PC-3 (cell line): Measurements from ENCODE around the gene NAIF1. TPM values are rescaled to one million over a fixed set of nuclear protein-coding genes. Genes with fewer than 3 reads are reported as not detected.

ENCODE experiments used
- ATAC-seq: fragments of 200-7000 bp; cut with Tn5 transposase; 2 replicates; pipeline ENCODE4 v1.9.1; 2020; ENCODE audit warnings: mild to moderate bottlenecking, moderate library complexity
- BruUV-seq: library from RNA; stranded (reverse); fragments of 400-500 nt; replicated peaks from 2 replicates; lab custom pipeline; 2021; lab: Mats Ljungman, UMichigan
- CTCF ChIA-PET: fragments of 300-600 bp; sonication (Branson Sonifier 250); formaldehyde crosslinking; loops from one replicate; lab custom pipeline; 2022; ENCODE audit warnings: antibody characterized with exemption; lab: Charles Lee
- POLR2A ChIA-PET: fragments of 300-600 bp; sonication (Branson Sonifier 250); formaldehyde crosslinking; loops from one replicate; lab custom pipeline; 2022; ENCODE audit warnings: antibody characterized with exemption; ENCODE audit not compliant: unreplicated experiment; lab: Charles Lee
- DNase-seq: peaks from one replicate; pipeline ENCODE4 v3.0.0-alpha.2; 2015
- H2AFZ ChIP-seq: fragments of 300-600 bp; sonication (generic); 2 replicates; pipeline ENCODE4 v1.6.0; 2016; ENCODE audit warnings: antibody characterized with exemption, low read length
- H3F3A ChIP-seq: fragments of 300-600 bp; sonication (generic); one replicate; pipeline ENCODE4 v1.6.0; 2017; ENCODE audit warnings: antibody characterized with exemption, low read length, control low read depth, mild to moderate bottlenecking; ENCODE audit not compliant: unreplicated experiment
- H3K27ac ChIP-seq: fragments of 300-600 bp; sonication (generic); 2 replicates; pipeline ENCODE4 v1.5.1; 2016; ENCODE audit warnings: mild to moderate bottlenecking, low read length
- H3K27me3 ChIP-seq: fragments of 300-600 bp; sonication (generic); 2 replicates; pipeline ENCODE4 v1.6.1; 2016; ENCODE audit warnings: low read length, mixed read lengths
- H3K36me3 ChIP-seq: fragments of 300-600 bp; sonication (generic); 2 replicates; pipeline ENCODE4 v1.6.1; 2016; ENCODE audit warnings: low read depth, mixed run types, low read length, mixed read lengths
- H3K4me1 ChIP-seq: fragments of 300-600 bp; sonication (generic); 2 replicates; pipeline ENCODE4 v1.5.1; 2016; ENCODE audit warnings: low read length; ENCODE audit not compliant: insufficient read depth
- H3K4me2 ChIP-seq: fragments of 300-600 bp; sonication (generic); 2 replicates; pipeline ENCODE4 v1.6.0; 2016; ENCODE audit warnings: low read length
- H3K4me3 ChIP-seq: fragments of 300-600 bp; sonication (generic); 2 replicates; pipeline ENCODE4 v1.5.1; 2016; ENCODE audit warnings: mild to moderate bottlenecking, low read length, mixed read lengths
- H3K79me2 ChIP-seq: fragments of 300-600 bp; sonication (generic); 2 replicates; pipeline ENCODE4 v1.6.1; 2017; ENCODE audit warnings: low read length, mixed read lengths
- H3K9ac ChIP-seq: fragments of 300-600 bp; sonication (generic); 2 replicates; pipeline ENCODE4 v1.6.0; 2016; ENCODE audit warnings: mild to moderate bottlenecking, low read length
- H3K9me2 ChIP-seq: fragments of 300-600 bp; sonication (generic); replicated peaks from 2 replicates; pipeline ENCODE4 v1.6.1; 2016; ENCODE audit warnings: mixed run types, low read length, mixed read lengths
- H3K9me3 ChIP-seq: fragments of 300-600 bp; sonication (generic); 2 replicates; pipeline ENCODE4 v1.6.1; 2016; ENCODE audit warnings: low read length, mixed read lengths
- H4K20me1 ChIP-seq: fragments of 300-600 bp; sonication (generic); 2 replicates; pipeline ENCODE4 v1.6.1; 2016; ENCODE audit warnings: low read length, mixed read lengths
- EZH2 ChIP-seq: fragments of 300-600 bp; sonication (generic); IDR thresholded peaks from one replicate; pipeline ENCODE4 v1.6.1; 2017; ENCODE audit warnings: antibody characterized with exemption, mild to moderate bottlenecking, low read length; ENCODE audit not compliant: unreplicated experiment
- EZH2phosphoT487 ChIP-seq: fragments of 300-600 bp; sonication (generic); IDR thresholded peaks from 2 replicates; pipeline ENCODE4 v1.6.1; 2018; ENCODE audit warnings: mild to moderate bottlenecking, antibody characterized with exemption, low read length, borderline replicate concordance
- intact Hi-C: fragments of 100-400 bp; cut with micrococcal nuclease; formaldehyde crosslinking; loops from 2 replicates; pipeline ENCODE4 v1.9.0; 2023
- total RNA-seq: library from RNA; depleted of rRNA; stranded (reverse); fragments of >200 nt; gene quantifications from 2 replicates; pipeline ENCODE4 v1.2.3, GENCODE V29; 2014
- TF ChIP-seq, protein P1 (sequence below): fragments of 300-600 bp; sonication (generic); conservative IDR thresholded peaks from 2 replicates; pipeline ENCODE4 v1.5.1; 2017; ENCODE audit warnings: antibody characterized with exemption, low read depth, mild to moderate bottlenecking, low read length

Gene NAIF1
- total RNA-seq, 1 experiment from 2014 or later: 8.4 TPM

DNA sequence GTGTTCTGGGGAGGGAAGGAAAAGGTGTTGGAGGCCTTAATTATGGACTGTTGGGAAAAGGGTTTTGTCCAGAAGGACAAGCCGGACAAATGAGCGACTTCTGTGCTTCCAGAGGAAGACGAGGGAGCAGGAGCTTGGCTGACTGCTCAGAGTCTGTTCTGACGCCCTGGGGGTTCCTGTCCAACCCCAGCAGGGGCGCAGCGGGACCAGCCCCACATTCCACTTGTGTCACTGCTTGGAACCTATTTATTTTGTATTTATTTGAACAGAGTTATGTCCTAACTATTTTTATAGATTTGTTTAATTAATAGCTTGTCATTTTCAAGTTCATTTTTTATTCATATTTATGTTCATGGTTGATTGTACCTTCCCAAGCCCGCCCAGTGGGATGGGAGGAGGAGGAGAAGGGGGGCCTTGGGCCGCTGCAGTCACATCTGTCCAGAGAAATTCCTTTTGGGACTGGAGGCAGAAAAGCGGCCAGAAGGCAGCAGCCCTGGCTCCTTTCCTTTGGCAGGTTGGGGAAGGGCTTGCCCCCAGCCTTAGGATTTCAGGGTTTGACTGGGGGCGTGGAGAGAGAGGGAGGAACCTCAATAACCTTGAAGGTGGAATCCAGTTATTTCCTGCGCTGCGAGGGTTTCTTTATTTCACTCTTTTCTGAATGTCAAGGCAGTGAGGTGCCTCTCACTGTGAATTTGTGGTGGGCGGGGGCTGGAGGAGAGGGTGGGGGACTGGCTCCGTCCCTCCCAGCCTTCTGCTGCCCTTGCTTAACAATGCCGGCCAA lies 41.3 kb upstream of the NAIF1 start:
- intact Hi-C loops: no loop called here
- Histone ChIP-seq H3K27me3 (no peaks in the 10 kb centered on the region), H3K4me1 (no peaks in the 10 kb centered on the region), H3K9me3 (no peaks in the 10 kb centered on the region), H3F3A (no peaks in the 10 kb centered on the region), H3K4me3 (no peak overlapping the region), H3K27ac (no peak overlapping the region), H3K4me2 (no peak overlapping the region), H3K36me3 (peaks cover 15% of the 10 kb centered on the region; the same call in 1 of the 2 replicates), H3K79me2 (no peaks in the 10 kb centered on the region), H3K9ac (no peak overlapping the region), H3K9me2 (no peaks in the 10 kb centered on the region), H4K20me1 (no peaks in the 10 kb centered on the region), H2AFZ (no peak overlapping the region)
- no TSS peak for BruUV-seq
- POLR2A ChIA-PET: no interaction called here
- ATAC-seq: no peak
- TF ChIP-seq EZH2phosphoT487 (no peak), EZH2 (no peak)
- TF ChIP-seq, protein P1, sequence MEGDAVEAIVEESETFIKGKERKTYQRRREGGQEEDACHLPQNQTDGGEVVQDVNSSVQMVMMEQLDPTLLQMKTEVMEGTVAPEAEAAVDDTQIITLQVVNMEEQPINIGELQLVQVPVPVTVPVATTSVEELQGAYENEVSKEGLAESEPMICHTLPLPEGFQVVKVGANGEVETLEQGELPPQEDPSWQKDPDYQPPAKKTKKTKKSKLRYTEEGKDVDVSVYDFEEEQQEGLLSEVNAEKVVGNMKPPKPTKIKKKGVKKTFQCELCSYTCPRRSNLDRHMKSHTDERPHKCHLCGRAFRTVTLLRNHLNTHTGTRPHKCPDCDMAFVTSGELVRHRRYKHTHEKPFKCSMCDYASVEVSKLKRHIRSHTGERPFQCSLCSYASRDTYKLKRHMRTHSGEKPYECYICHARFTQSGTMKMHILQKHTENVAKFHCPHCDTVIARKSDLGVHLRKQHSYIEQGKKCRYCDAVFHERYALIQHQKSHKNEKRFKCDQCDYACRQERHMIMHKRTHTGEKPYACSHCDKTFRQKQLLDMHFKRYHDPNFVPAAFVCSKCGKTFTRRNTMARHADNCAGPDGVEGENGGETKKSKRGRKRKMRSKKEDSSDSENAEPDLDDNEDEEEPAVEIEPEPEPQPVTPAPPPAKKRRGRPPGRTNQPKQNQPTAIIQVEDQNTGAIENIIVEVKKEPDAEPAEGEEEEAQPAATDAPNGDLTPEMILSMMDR: no peak
- CTCF ChIA-PET: no interaction called here
- no peak for DNase-seq

GRCh38 chr9:128107468-128108268 lies 40.5 kb upstream of the NAIF1 start:
- POLR2A ChIA-PET: no interaction called here
- no peaks in the 10 kb centered on the region for H3K9me2 ChIP-seq
- BruUV-seq: no TSS peak
- H3K4me2 ChIP-seq: no peak overlapping the region
- no peak overlapping the region for H3K27ac ChIP-seq
- ATAC-seq (no peak), DNase-seq (no peak)
- H3K27me3 ChIP-seq: no peaks in the 10 kb centered on the region
- no peaks in the 10 kb centered on the region for H3K9me3 ChIP-seq
- no peak overlapping the region for H3K4me3 ChIP-seq
- no peaks in the 10 kb centered on the region for H4K20me1 ChIP-seq
- intact Hi-C loops: no loop called here
- H2AFZ ChIP-seq: no peak overlapping the region
- H3K4me1 ChIP-seq: no peaks in the 10 kb centered on the region
- TF ChIP-seq EZH2 (no peak), EZH2phosphoT487 (no peak)
- TF ChIP-seq, protein P1: no peak
- CTCF ChIA-PET: no interaction called here
- peaks cover 15% of the 10 kb centered on the region; the same call in 1 of the 2 replicates for H3K36me3 ChIP-seq
- no peaks in the 10 kb centered on the region for H3K79me2 ChIP-seq
- H3F3A ChIP-seq: no peaks in the 10 kb centered on the region
- no peak overlapping the region for H3K9ac ChIP-seq
